HG03045 (cell line): ENCODE data around the gene TMEM203.
A peak's percentile ranks its signal among the peaks of the same experiment; 100 is the strongest.

Experiments used
- ATAC-seq: cut with Tn5 transposase; IDR thresholded peaks from one replicate; pipeline ENCODE4 v1.9.1; 2021; ENCODE audit warnings: mild to moderate bottlenecking, moderate library complexity; ENCODE audit not compliant: unreplicated experiment

The TMEM203 gene

GRCh38 chr9:137198051-137198901, 7.2 kb downstream of the TMEM203 start:
- ATAC-seq: no peak

GRCh38 chr9:137195525-137196220, 9.8 kb downstream of the TMEM203 start:
- ATAC-seq: no peak

GRCh38 chr9:137194909-137195308, 10.5 kb downstream of the TMEM203 start:
- ATAC-seq: no peak

GRCh38 chr9:137194388-137194787, 11.1 kb downstream of the TMEM203 start:
- ATAC-seq: no peak

- ATAC-seq: no peak
Measured at GRCh38 chr9:137193771-137194170, 11.7 kb downstream of the TMEM203 start.

- no peak for ATAC-seq
Measured at GRCh38 chr9:137192859-137193258, 12.6 kb downstream of the TMEM203 start.

- ATAC-seq: no peak
Measured at GRCh38 chr9:137192448-137192780, 13.0 kb downstream of the TMEM203 start.

GRCh38 chr9:137191691-137192447, 13.6 kb downstream of the TMEM203 start:
- no peak for ATAC-seq

- no peak for ATAC-seq
Measured at GRCh38 chr9:137191245-137191644, 14.2 kb downstream of the TMEM203 start.

- no peak for ATAC-seq
Measured at GRCh38 chr9:137190315-137190856, 15.1 kb downstream of the TMEM203 start.

GRCh38 chr9:137189297-137190295, 15.9 kb downstream of the TMEM203 start:
- ATAC-seq: no peak

GRCh38 chr9:137188490-137189296, 16.8 kb downstream of the TMEM203 start, which contains the start of the genes ANAPC2 and SSNA1:
TSS of gene ANAPC2 (minus strand) at chr9:137188560. CDS start at chr9:137188532, 28 bp downstream.
TSS of gene SSNA1 (plus strand) at chr9:137188676. CDS start at chr9:137188727, 51 bp downstream.
- peak; percentile 76 for ATAC-seq

- no peak for ATAC-seq
Measured at GRCh38 chr9:137188086-137188489, 17.4 kb downstream of the TMEM203 start.

GRCh38 chr9:137187386-137187785, 18.1 kb downstream of the TMEM203 start:
- no peak for ATAC-seq

GRCh38 chr9:137186385-137186784, 19.1 kb downstream of the TMEM203 start:
- no peak for ATAC-seq

GRCh38 chr9:137185921-137186320, 19.5 kb downstream of the TMEM203 start:
- no peak for ATAC-seq

- ATAC-seq: no peak
Measured at GRCh38 chr9:137184881-137185660, 20.4 kb downstream of the TMEM203 start.

GRCh38 chr9:137183980-137184595, 21.4 kb downstream of the TMEM203 start:
- ATAC-seq: no peak
